GM18507 (cell line): ENCODE data around the gene LRRC7.
"Not testable (repeated sequence)": the region's sequence is repeated elsewhere in the genome, so short reads cannot be mapped to it uniquely, and the experiment has no call there.

Experiments
- DNase-seq: peaks from one replicate; pipeline ENCODE4 v3.0.0; 2011; ENCODE audit warnings: low read depth; ENCODE audit not compliant: insufficient read length; ENCODE audit errors: extremely low spot score
- FAIRE-seq: peaks from 2 replicates; lab custom pipeline; 2011; peaks lifted over from hg19 to GRCh38; lab: Jason Lieb, UNC

Gene LRRC7

DNA sequence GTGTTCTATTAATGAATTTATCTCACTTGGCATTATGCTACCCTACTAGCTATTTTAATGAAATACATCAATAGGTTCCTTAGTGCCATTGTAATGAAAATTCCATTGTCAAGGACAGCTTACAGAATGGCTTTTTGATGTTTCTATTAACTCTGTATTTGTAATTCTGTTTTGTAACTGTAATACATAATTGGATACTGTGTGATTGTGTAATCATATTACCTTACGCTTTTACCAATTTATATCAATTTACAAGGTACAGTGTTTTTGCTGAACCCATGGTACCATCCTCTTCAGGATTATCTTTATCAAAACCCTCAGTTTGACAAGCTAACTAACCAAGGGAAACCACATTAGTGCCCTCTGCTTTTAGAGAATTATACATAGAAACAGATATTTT lies 277.9 kb downstream of the LRRC7 start:
- FAIRE-seq = no peak
- DNase-seq = no peak

DNA sequence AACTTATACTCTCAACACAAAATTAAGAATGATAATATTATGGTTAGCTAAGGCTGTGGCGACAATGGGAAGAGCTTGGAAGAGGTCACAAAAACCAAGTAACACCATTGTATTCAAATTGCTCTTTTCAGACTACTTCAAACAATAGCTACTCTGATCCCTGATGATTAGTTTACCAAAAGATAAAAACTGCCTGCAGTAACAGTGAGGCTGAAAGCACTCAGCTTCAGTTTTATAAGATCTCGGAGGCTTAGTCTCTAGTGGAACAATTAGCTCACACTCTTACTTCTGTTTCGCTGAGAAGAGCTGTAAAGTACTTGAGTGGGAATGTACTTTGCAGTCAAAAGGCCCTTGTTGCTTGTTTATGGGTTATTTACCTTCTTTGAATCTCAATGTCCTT lies 278.5 kb downstream of the LRRC7 start:
- DNase-seq (no peak), FAIRE-seq (no peak)

DNA sequence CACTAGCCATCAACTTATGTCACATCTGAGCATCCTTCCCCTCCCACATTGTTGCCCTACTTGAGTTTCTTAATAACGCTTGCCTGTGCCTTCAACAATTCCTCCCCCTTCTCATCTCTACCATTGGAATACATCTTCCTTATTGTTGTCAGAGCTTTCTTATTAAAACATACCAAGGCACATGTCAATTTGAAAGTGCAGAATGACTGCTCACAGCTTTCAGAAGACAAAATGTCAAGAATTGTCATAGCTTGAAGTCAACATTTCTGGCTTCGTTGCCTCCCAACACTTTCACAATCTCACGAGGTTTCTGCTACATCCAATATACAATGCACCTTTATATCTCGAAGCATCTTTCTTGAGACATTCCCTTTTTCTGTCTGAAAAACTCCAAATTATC lies 279.9 kb downstream of the LRRC7 start:
- DNase-seq (no peak), FAIRE-seq (no peak)

DNA sequence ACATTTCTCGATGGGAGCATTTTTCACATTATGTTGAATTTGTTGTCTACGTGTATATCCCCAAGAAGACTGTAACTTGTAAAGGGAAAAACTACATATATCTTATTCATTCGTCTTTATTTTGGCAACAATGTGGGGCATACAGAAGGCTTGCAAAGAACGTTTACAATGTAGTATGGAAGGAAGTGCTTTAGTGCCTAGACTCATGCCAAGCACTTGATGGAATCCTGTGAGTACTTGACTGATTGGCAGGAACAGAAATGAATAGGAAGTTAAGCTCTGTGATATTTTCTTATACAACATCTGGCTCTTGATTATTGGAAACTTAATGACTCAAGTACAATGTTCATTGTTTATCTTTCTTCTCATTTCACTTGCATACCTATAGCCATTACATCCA lies 284.4 kb downstream of the LRRC7 start:
- FAIRE-seq (no peak), DNase-seq (no peak)

DNA sequence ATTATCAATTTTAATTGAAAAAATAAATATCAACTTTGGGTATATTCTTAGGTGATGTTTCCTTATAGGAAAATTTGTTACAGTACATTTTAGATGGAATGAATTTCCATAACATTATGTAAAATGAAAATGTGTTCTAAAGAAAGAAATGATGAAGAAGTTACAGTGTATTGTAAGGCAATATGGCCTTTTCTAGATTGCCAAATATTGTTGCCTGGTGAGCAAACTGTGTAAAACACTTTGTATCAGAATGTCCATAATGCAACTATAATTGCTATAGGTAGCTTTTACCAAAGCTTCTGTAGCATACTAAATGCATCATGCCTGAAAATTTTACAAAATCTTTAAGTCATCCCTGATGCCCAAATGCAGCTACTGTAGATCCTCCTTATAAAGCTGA lies 285.0 kb downstream of the LRRC7 start:
- no peak for DNase-seq
- no peak for FAIRE-seq

DNA sequence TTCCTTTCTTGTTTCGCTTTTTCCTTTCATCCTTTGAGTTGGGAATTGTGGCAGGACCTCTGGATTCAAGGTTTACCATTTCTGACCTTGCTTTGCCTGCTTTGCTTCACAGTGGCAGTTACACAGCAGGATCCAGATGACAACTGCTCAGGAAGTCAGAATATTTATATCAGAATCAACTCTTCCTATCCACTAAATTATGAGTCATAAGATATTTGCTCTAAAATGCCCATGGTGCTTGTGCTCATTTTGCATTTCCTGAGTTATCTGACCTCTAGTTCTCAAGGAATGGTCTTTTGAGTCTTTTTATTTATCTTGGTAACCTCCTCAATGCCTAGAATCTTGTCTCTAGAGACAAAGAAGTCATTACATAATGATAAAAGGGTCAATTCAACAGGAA lies 290.8 kb downstream of the LRRC7 start:
- DNase-seq (no peak), FAIRE-seq (no peak)

DNA sequence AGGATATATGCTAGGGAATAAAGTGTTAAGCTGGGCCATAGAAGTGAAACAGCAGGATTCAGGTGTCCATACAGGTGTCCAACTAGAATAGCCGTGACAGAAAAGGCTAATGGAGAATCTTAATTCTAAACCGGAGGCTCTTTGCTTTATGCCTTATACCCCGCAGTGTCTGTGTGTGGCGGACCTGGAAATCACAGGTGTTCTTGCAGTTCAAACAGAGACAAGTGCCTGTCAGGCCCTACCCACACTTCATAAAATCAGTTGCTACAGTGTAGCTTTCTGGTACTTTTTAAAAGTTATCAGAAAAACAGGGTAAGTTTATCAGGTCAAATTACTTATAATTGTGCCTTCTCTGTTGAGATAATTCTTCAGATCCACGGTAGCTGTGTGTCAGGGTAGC lies 293.9 kb downstream of the LRRC7 start:
- no peak for FAIRE-seq

DNA sequence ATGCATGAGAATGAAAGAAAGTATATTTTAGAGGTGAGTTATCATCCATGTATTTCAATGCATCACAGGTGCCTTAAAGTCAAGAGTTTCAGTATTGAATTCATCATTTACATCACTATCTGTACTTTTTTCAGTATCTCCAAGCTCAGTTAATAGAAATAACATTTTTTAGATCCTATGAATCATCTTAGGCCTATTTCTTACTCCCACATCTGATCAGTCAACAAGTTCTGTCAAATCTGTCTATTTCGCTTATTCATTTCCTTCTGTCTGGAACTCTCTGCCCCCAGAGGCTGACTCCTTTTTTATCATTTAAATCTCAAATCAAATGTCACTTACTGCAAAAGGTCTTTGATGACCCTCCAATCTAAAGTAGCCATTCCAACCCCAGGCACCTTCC lies 295.2 kb downstream of the LRRC7 start:
- DNase-seq (no peak), FAIRE-seq (no peak)

More for the DNA sequence above, 293.9 kb downstream of the LRRC7 start:
- no peak for DNase-seq

DNA sequence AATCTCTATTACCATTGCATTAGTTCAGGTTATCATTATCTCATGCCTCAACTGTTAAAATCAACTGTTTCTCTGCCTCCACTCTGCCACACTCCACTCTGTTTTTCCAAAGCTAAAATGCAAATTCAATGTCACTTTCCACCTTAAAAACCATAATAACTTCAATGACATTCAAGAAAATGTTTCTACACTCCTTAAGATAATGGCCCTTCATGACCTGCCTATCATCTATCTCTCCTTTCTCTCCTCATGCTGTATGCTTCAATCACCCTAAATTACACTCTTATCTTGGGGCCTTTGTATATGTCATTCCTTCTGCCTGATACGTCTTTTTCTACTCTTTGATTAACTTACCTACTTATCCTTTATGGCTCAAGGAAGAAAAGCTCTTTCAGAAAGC lies 296.0 kb downstream of the LRRC7 start:
- FAIRE-seq = no peak
- no peak for DNase-seq

DNA sequence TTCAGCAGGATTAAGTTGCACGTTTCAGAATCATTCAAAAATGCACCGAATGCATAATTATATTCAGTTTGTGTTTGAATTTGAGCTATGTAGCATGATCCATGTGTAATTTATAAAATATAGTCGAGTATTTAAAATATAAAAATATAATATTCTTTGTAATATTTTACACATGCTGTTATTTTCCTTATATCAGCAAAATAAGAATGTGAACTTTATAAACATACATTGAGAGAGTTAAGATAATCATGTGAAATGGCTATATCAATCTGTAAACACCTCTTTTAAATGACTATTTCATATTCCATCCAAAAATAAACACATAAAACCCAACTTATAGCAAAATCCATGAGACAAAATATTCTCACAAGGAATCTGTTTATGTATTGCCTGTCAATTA lies 303.7 kb downstream of the LRRC7 start:
- FAIRE-seq (no peak), DNase-seq (no peak)

DNA sequence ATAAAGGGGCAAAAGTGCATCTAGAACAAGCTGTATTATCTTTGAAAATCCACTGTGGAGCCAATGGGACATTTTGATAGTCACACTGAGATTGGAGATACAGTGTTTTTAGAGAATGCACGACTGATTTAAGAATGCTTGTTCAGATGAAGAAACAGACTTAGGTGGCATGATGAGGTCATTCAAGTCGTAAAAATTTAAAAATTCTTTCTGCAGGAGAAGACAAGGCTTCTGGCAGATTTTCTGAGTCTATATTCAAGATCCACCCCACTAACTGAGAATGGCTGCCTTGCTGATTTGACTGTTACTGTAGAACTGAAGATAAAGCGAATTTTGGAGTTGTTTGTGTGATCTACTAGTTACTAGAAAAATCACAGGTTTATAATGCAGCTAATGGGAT lies 310.6 kb downstream of the LRRC7 start:
- FAIRE-seq = no peak

DNA sequence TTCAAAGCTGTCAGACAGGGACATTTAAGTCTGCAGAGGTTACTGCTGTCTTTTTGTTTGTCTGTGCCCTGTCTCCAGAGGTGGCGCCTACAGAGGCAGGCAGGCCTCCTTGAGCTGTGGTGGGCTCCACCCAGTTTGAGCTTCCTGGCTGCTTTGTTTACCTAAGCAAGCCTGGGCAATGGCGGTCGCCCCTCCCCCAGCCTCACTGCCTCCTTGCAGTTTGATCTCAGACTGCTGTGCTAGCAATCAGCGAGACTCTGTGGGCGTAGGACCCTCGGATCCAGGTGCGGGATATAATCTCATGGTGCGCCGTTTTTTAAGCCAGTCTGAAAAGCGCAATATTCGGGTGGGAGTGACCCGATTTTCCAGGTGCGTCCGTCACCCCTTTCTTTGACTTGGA lies 320.3 kb downstream of the LRRC7 start:
- not testable (repeated sequence) for DNase-seq, FAIRE-seq

More for the DNA sequence above, 310.6 kb downstream of the LRRC7 start:
- DNase-seq = no peak

DNA sequence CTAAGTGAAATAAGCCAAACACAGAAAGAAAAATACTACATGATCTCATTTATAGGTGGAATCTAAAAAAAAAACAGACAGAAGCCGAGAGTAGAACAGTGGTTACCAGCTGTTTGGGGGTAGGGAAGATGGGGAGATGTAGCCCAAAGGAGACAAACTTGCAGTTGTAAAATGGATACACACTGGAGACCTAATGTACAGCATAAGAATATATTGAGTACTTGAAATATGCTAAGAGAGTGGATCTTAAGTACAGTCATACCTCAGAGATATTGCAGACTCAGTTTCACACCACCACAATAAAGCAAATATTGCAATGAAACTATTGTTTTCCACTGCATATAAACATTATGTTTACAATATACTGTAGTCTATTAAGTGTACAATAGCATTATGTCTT lies 320.9 kb downstream of the LRRC7 start:
- DNase-seq (no peak), FAIRE-seq (no peak)

DNA sequence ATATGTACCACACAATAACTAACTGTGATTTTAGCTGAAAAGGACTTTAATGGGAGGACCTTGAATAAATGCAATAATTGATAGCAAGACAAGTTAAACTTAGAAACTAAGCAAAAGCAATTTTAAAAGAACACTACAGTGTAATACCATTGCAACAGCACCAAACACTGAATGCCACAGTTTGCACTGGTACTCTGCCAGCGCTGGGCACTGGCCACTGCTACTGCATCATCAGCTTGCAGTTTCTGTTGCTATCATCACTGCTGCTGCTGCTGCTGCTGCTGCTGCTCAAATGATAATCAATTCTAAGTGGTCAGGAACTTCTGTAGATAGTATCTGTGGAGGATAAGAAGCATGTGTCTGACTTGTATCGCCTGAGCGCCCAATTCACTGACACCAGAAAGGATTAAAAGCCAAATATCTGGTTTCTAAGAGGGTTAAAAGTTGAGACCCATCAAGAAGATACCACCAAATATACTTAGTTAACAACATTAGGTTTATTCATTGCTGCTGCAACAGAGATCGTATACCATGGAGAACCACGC lies 330.8 kb downstream of the LRRC7 start:
- no peak for FAIRE-seq

DNA sequence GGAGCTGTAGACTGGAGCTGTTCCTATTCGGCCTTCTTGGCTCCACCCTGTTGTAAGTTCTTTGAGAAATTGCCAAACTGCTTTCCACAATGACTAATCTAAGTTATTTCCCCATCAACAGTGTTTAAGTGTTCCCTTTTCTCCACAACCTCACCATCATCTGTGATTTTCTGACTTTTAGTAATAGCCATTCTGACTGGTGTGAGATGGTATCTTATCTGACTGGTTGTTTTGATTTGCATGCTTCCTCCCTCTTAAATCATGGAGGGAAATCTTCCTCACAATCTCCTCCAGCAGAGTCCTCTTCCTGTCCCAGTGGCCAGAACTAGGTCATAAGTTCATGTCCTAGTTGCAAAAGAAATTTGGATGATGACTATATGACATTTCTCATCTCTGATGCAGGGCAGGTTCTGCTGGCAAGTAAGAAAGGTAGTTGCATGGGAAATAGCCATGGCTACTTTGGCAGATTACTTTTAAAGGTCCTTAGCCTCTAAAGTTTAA lies 343.6 kb downstream of the LRRC7 start:
- no peak for FAIRE-seq
- DNase-seq = no peak

More for the DNA sequence above, 330.8 kb downstream of the LRRC7 start:
- DNase-seq = no peak

DNA sequence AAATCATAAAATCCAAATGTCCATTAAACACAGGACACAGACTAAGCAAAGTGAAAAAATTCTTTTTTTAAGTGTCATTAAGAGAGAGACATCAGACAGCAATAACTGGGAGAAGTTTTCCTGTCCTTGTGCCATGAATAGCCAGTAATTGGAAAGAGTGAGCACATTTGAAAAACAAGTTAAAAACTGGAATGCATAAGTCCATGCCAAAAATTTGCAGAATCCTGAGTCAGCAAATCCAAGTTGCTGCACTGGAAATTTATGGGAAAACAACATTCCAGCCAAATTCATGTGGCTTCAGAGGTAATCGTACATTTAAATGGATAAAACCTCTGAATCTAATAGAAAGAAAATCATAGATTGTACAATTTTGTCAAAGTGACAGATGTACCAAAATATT lies 346.3 kb downstream of the LRRC7 start:
- no peak for DNase-seq
- no peak for FAIRE-seq

DNA sequence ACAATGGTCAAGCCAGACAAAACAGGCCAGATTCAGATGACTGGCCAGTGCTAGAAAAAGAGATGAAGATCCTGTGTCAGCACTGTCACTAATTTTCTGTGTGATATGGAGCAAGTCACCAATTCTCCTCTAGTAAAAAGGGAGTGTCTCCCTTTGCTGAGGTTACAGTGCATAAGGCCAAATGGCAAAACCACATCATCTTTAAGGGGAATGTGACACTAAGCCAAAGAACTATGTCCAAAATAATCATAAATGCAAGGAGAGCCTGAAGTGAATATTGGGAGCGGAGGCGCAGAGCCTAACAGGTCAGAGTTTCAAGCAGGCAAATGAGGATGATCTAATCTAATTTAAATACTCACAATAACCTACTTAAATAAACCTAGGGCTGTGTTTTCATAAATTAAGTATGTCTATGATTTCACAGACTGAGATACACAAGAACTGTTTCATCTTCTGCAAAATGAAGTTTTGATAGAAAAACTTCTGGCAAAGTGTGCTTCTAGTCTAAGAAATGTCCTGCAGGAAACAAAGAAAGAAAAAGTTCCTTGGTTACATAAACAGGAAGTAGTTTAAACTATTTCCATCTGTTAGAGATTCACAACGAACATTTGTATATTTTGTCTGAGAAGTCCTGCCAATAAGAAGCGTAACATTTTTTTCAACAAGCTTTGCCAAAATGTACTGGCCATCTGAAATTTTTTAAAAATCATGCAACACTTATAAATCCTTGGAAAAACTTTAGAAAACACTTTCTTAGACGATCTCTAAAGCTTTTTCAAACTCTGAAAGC lies 347.4 kb downstream of the LRRC7 start:
- no peak for DNase-seq
- FAIRE-seq = no peak

DNA sequence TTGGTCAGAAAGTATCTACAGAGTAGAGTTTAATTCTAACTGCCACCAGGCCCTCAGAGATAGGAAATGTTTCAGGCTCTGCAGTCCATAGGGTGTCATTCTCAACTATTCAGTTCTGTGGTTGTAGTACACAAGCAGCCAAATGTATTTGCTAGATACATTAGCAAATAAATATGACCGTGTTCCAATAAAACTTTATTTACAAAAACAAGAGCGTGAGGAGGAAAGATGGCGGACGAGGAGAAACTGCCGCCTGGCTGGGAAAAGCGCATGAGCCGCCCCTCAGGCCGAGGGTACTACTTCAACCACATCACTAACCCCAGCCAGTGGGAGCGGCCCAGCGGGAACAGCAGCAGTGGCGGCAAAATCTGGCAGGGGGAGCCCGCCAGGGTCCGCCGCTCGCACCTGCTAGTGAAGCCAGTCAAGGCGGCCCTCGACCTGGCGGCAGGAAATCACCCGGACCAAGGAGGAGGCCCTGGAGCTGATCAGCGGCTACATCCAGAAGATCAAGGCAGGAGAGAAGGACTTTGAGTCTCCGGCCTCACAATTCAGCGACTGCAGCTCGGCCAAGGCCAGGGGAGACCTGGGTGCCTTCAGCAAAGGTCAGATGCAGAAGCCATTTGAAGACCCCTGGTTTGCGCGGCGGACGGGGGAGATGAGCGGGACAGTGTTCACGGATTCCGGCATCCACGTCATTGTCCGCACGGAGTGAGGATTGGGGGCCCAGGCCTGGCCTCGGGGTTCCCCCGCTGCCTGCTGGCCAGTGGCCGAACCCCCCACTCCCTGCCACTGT lies 351.6 kb downstream of the LRRC7 start:
- DNase-seq (no peak), FAIRE-seq (no peak)

DNA sequence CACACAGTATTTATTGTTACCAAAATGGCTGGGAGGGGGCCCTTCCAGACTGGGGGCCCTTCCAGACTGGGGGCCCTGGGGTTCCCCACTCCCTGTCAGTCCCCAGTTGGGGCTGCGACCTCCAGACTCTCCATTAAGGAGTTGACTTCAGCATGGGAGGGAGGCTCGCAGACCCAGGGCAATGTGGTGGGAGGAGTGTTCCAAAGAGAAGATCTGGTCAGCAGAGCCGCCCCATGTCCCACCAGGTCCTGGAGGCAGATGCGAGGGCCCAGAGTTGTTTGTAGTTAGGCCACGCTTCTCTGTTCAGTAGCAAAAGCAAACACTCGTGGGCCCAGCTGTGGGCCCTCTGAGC lies 352.2 kb downstream of the LRRC7 start:
- FAIRE-seq (no peak), DNase-seq (no peak)

DNA sequence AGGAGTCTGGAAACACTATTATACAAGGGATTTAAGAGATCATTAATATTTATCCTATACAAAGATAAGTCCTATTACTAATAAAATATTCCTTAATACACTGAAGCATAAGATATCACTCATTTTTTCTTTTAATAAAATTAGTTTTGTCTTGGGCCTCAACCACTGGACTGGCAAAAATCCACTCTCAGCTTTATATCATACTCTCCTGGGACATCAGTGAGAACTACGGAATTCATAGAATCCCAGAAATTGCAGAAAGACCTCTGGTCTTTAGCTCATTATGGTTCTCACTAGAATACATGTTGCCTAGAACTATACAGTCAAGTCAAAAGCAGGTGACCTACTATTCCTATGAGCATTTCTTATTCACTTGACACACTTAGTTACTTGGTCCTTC lies 352.7 kb downstream of the LRRC7 start:
- DNase-seq = no peak
- FAIRE-seq = no peak

DNA sequence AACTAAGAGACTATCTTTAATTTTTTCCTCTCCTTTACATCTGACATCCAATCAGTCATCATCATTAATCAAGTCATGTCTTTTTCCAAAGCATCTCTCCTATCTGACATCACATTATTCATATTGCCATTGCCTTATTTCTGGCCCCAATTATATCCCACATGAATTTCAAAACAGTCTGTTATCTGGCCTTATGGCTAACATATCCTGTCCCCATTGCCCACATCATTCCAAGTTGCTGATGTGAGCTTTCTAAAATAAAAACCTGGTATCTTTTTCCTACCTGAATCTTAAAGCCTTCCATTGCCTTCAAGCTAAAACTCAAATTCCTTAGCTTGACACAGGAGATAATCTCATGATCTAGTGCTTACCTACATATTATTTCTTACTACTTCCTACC lies 353.8 kb downstream of the LRRC7 start:
- FAIRE-seq = no peak
- no peak for DNase-seq
